ENCODE results near the gene MPDZ. TPM values are rescaled to one million over a fixed set of nuclear protein-coding genes. Genes with fewer than 3 reads are reported as not detected.

The MPDZ gene
- total RNA-seq, 1 donor from 2014 or later = 38.8 TPM

DNA sequence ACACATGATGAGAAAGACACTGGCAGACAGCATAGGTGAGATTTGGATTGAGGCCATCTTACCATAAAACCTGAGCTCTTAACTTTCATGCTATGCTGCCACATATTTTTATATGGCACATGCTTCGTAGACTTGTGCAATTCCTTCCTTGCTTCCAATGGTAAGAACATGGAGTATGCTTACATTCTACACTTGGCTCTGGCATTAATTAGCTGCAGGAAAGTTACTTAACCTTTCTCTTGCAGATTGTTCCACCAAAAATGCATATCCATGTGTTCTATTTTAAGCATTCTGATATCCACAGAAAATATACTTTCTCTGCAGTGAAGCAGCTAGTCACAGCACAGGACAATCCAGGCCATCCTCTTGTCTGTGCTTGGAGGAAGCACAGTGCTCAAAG, 119.4 kb downstream of the MPDZ start:
- no peaks in the 10 kb centered on the region for H3K36me3 ChIP-seq
- intact Hi-C loops (cut with DNase I) = no loop called here

DNA sequence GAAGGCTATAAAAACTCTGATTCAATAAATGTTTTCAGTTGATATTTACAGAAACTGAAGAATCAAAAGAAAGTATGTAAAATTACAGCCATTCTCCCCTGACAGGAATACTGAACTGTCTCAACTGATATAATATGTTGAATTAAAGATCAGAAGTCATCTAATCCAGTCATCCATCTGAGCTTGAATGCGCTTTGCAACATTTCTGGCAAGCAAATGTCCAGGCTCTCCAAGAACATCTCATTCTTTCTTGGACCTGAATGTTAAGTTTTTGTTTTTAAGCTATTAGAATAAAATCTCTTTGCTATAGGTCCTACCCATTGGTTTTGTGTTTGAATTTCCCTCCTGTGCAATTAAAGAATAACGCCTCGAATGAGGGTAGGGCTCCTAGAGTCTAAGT, 120.5 kb downstream of the MPDZ start:
- H3K4me3 ChIP-seq = no peak overlapping the region
- no peak overlapping the region for H3K27ac ChIP-seq
- DNase-seq (ENCODE audit: extremely low spot score in 2 of 2) = no peak
- H3K36me3 ChIP-seq = no peaks in the 10 kb centered on the region
- H3K4me1 ChIP-seq = no peaks in the 10 kb centered on the region
- H3K9me3 ChIP-seq = no peaks in the 10 kb centered on the region
- TF ChIP-seq POLR2A (IDR thresholded peaks at IDR 0.05) (no peak), POLR2AphosphoS5 (IDR thresholded peaks at IDR 0.05; ENCODE audit: insufficient read depth in 1 of 2, low read depth in 1 of 2) (no peak)
- TF ChIP-seq, protein P1, sequence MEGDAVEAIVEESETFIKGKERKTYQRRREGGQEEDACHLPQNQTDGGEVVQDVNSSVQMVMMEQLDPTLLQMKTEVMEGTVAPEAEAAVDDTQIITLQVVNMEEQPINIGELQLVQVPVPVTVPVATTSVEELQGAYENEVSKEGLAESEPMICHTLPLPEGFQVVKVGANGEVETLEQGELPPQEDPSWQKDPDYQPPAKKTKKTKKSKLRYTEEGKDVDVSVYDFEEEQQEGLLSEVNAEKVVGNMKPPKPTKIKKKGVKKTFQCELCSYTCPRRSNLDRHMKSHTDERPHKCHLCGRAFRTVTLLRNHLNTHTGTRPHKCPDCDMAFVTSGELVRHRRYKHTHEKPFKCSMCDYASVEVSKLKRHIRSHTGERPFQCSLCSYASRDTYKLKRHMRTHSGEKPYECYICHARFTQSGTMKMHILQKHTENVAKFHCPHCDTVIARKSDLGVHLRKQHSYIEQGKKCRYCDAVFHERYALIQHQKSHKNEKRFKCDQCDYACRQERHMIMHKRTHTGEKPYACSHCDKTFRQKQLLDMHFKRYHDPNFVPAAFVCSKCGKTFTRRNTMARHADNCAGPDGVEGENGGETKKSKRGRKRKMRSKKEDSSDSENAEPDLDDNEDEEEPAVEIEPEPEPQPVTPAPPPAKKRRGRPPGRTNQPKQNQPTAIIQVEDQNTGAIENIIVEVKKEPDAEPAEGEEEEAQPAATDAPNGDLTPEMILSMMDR (IDR thresholded peaks at IDR 0.05) = no peak
- intact Hi-C loops (cut with DNase I) = no loop called here
- no peaks in the 10 kb centered on the region for H3K27me3 ChIP-seq

More for the DNA sequence above, 119.4 kb downstream of the MPDZ start:
- no peaks in the 10 kb centered on the region for H3K9me3 ChIP-seq
- no peak overlapping the region for H3K27ac ChIP-seq
- TF ChIP-seq, protein P1 (IDR thresholded peaks at IDR 0.05) = no peak
- TF ChIP-seq POLR2AphosphoS5 (IDR thresholded peaks at IDR 0.05; ENCODE audit: insufficient read depth in 1 of 2, low read depth in 1 of 2) (no peak), POLR2A (IDR thresholded peaks at IDR 0.05) (no peak)
- DNase-seq (ENCODE audit: extremely low spot score in 2 of 2) = no peak
- H3K4me1 ChIP-seq = no peaks in the 10 kb centered on the region
- no peak overlapping the region for H3K4me3 ChIP-seq
- no peaks in the 10 kb centered on the region for H3K27me3 ChIP-seq

DNA sequence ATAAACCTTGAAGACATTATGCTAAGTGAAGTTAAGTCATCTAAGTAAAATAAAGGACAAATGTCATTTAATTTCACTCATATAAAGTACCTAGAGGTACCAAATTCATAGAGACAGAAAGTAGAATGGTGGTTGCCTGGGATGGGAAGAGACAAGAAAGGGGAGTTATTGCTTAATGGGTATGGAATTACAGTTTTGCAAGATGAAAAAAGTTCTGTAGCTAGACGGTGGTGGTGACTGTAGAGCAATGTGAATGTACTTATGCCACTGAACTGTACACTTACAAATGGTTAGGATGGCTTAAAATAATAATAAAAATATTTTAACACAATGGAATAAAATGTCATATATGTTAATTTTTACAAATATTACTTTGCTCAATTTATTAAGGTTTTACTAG, 128.0 kb downstream of the MPDZ start:
- intact Hi-C loops (cut with DNase I) = no loop called here
- TF ChIP-seq POLR2A (IDR thresholded peaks at IDR 0.05) (no peak), POLR2AphosphoS5 (IDR thresholded peaks at IDR 0.05; ENCODE audit: insufficient read depth in 1 of 2, low read depth in 1 of 2) (no peak)
- TF ChIP-seq, protein P1 (IDR thresholded peaks at IDR 0.05) = no peak
- no peaks in the 10 kb centered on the region for H3K27me3 ChIP-seq
- H3K4me3 ChIP-seq = no peak overlapping the region
- H3K9me3 ChIP-seq = no peaks in the 10 kb centered on the region
- no peaks in the 10 kb centered on the region for H3K36me3 ChIP-seq
- DNase-seq (ENCODE audit: extremely low spot score in 2 of 2) = no peak
- no peak overlapping the region for H3K27ac ChIP-seq
- no peaks in the 10 kb centered on the region for H3K4me1 ChIP-seq

DNA sequence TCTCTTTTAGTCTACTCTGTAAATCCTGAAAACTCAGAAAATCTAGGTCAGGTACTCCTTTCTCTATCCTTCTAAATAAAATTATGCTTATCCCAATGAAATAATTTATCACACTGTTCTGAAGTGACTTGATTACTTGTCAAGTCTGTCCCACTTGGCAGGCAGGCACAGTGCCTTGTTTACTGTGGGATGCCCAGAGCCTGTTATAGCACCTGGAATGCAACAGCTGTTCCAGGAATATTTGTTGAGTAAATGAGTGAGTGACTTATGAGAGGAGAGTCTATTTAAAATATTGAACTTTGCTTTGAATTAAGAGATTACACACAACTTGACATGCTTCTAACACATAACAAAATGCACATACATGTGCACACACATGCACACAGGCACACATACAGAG, 130.0 kb downstream of the MPDZ start:
- H3K4me3 ChIP-seq = no peak overlapping the region
- H3K4me1 ChIP-seq = peaks cover 10% of the 10 kb centered on the region
- H3K27me3 ChIP-seq = no peaks in the 10 kb centered on the region
- DNase-seq (ENCODE audit: extremely low spot score in 2 of 2) = no peak
- no peaks in the 10 kb centered on the region for H3K9me3 ChIP-seq
- no peak overlapping the region for H3K27ac ChIP-seq
- no peaks in the 10 kb centered on the region for H3K36me3 ChIP-seq
- intact Hi-C loops (cut with DNase I) = no loop called here
- TF ChIP-seq POLR2AphosphoS5 (IDR thresholded peaks at IDR 0.05; ENCODE audit: insufficient read depth in 1 of 2, low read depth in 1 of 2) (no peak), POLR2A (IDR thresholded peaks at IDR 0.05) (no peak)
- TF ChIP-seq, protein P1 (IDR thresholded peaks at IDR 0.05) = no peak

DNA sequence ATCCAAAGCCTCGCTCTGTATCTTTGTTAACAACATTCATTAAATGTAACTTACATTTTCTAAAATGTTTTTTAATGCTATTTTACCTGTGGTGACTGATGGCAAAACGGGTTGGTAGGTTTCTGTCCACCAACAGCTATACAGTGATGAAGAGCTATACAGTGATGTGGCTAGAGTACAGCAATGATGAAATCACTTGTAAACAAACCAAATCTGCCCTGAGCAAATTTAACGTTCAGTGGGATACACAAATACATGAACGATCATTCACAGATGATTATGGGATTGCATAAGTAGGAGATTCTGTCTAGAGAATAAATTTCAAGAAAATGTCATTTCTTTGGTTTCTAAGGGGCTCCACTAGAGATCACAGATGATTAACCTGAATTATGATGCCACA, 132.7 kb downstream of the MPDZ start:
- TF ChIP-seq, protein P1 (IDR thresholded peaks at IDR 0.05) = no peak
- no peak for TF ChIP-seq POLR2AphosphoS5 (IDR thresholded peaks at IDR 0.05; ENCODE audit: insufficient read depth in 1 of 2, low read depth in 1 of 2)
- TF ChIP-seq POLR2A (IDR thresholded peaks at IDR 0.05) = no peak
- H3K4me3 ChIP-seq = no peak overlapping the region
- peaks cover 21% of the 10 kb centered on the region for H3K4me1 ChIP-seq
- intact Hi-C loops (cut with DNase I) = no loop called here
- no peaks in the 10 kb centered on the region for H3K36me3 ChIP-seq
- no peak for DNase-seq (ENCODE audit: extremely low spot score in 2 of 2)
- H3K27me3 ChIP-seq = no peaks in the 10 kb centered on the region
- H3K27ac ChIP-seq = no peak overlapping the region
- H3K9me3 ChIP-seq = no peaks in the 10 kb centered on the region
